Peyer's patch (tissue), 4 donors: ENCODE data around the gene ARHGAP15. TPM values are rescaled to one million over a fixed set of nuclear protein-coding genes. Genes with fewer than 3 reads are reported as not detected.

ENCODE experiments used
- DNase-seq, 3 donors: peaks; one replicate each; pipeline ENCODE4 v3.0.0-alpha.2; 2017 to 2019
- H3K27ac ChIP-seq, 4 donors: fragments of 200-600 bp; sonication (generic); one replicate each; pipeline ENCODE4 v1.5.1; 2016 to 2019
- H3K27me3 ChIP-seq, 2 donors: fragments of 200-600 bp; sonication (generic); one replicate each; pipeline ENCODE4 v1.5.1; 2019
- H3K36me3 ChIP-seq, 3 donors: fragments of 200-600 bp; sonication (generic); one replicate each; pipeline ENCODE4 v1.5.1; 2016 to 2019
- H3K4me1 ChIP-seq, 4 donors: fragments of 200-600 bp; sonication (generic); one replicate each; pipeline ENCODE4 v1.5.1; 2016 to 2019
- H3K4me3 ChIP-seq, 4 donors: fragments of 200-600 bp; sonication (generic); 1 replicate in 3 of 4; 2 replicates in 1 of 4; pipeline ENCODE4 v1.5.1; 2016 to 2019; ENCODE audit warnings: mild to moderate bottlenecking in 1 of 4
- H3K9me3 ChIP-seq, 4 donors: fragments of 200-600 bp; sonication (generic); one replicate each; pipeline ENCODE4 v1.5.1; 2016 to 2019; ENCODE audit warnings: mild to moderate bottlenecking in 1 of 4
- POLR2A ChIP-seq, 2 donors: fragments of 450-650 bp; IDR thresholded peaks; one replicate each; pipeline ENCODE4 v1.5.1; 2017; ENCODE audit warnings: antibody characterized with exemption in 2 of 2, mild to moderate bottlenecking in 2 of 2, moderate library complexity in 2 of 2
- total RNA-seq, 4 donors: library from RNA; depleted of rRNA; stranded (reverse); fragments of >200 nt; gene quantifications; one replicate each; pipeline ENCODE4 v1.1.0, GENCODE V29; 2016
- TF ChIP-seq, protein P1 (sequence below), 6 experiments: fragments of 450-650 bp in 4 of 6; fragments of 200-600 bp in 2 of 6; sonication (generic) in 1 of 6; IDR thresholded peaks; one replicate each; pipeline ENCODE4 v1.5.1; 2017 to 2019; ENCODE audit warnings: antibody characterized with exemption in 6 of 6, mild to moderate bottlenecking in 3 of 6, moderate library complexity in 1 of 6

The ARHGAP15 gene
- total RNA-seq, 4 donors from 2014 or later: 6.7 to 203 (median 12.5) TPM

DNA sequence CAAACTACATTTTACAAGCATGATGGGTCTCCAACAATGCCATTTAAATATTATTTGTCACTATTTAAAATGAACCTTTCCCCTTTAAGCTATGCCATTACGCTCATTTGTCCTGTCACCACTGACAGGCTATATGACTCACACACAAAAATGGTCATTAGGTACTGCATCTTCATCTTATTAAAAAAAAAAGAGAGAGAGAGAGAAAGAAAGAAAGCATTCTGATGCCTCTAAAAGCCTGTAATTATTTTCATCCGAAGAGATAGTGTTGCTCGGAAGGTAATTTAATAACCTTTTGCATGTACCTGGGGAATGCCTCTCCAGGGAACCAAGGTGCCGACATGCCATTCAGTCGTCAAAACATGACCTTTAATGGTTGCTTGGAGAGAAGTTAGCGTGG, 226.7 kb downstream of the ARHGAP15 start:
- Histone ChIP-seq H3K4me1 (no peaks in the 10 kb centered on the region), H3K27ac (no peak overlapping the region), H3K36me3 (no peaks in the 10 kb centered on the region), H3K9me3 (no peaks in the 10 kb centered on the region), H3K27me3 (no peaks in the 10 kb centered on the region), H3K4me3 (no peak overlapping the region)
- no peak for TF ChIP-seq POLR2A (IDR thresholded peaks at IDR 0.05)
- TF ChIP-seq, protein P1, sequence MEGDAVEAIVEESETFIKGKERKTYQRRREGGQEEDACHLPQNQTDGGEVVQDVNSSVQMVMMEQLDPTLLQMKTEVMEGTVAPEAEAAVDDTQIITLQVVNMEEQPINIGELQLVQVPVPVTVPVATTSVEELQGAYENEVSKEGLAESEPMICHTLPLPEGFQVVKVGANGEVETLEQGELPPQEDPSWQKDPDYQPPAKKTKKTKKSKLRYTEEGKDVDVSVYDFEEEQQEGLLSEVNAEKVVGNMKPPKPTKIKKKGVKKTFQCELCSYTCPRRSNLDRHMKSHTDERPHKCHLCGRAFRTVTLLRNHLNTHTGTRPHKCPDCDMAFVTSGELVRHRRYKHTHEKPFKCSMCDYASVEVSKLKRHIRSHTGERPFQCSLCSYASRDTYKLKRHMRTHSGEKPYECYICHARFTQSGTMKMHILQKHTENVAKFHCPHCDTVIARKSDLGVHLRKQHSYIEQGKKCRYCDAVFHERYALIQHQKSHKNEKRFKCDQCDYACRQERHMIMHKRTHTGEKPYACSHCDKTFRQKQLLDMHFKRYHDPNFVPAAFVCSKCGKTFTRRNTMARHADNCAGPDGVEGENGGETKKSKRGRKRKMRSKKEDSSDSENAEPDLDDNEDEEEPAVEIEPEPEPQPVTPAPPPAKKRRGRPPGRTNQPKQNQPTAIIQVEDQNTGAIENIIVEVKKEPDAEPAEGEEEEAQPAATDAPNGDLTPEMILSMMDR (IDR thresholded peaks at IDR 0.05): no peak
- DNase-seq: no peak

DNA sequence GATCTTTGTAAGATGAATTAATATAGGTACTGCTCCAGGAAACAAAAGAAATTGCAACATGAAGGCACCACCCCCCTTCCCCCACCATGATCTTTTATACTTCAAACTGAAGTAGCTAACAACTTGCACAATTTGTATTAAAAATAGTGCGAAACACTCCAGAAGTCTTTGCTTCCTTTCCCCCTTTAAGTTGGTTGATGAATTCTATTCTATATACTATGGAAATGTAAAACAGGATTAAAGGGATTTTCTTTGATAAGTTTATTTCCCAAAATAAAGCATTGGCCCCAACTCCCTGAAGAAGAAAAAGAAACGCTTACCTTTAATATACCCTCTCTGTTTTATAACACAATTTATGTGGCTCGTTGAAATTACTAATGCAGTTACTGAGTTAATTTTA, 227.1 kb downstream of the ARHGAP15 start:
- no peak for DNase-seq
- TF ChIP-seq POLR2A (IDR thresholded peaks at IDR 0.05): no peak
- TF ChIP-seq, protein P1 (IDR thresholded peaks at IDR 0.05): no peak
- Histone ChIP-seq H3K9me3 (no peaks in the 10 kb centered on the region), H3K36me3 (no peaks in the 10 kb centered on the region), H3K27me3 (no peaks in the 10 kb centered on the region), H3K27ac (no peak overlapping the region), H3K4me1 (no peaks in the 10 kb centered on the region), H3K4me3 (no peak overlapping the region)

DNA sequence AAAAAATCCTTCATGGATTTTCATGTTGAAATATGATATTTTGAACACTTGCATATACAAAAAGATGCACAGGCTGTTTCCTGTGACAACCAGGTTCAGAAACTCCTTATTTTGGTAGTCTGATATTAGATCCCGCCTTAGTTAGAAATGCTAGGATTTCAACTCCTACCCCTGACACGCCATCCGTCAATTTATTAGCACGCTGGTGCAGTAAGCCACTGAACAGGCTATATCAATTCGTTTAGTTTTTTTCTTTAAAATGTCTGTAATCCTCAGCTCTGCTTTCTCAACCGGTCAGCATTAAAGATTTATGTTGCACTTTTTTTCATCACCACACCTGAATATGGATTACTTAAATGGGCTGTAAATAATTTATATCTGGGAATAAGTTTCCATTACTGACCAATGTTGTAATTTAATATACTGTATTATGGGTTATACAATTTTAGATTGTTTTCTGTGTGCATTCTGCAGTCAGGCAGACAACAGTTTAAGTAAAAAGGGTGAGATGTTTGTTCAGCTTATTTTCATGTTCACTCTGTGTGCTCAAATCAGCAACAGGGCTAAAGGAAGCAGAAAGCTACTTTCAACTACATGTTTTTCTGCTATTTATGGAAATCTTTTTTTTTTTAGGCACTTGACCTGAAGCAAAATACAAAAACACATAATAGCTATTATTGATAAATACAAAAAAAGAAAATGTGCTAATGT, 227.7 kb downstream of the ARHGAP15 start:
- no peaks in the 10 kb centered on the region for H3K36me3 ChIP-seq
- no peaks in the 10 kb centered on the region for H3K4me1 ChIP-seq
- no peaks in the 10 kb centered on the region for H3K9me3 ChIP-seq
- TF ChIP-seq, protein P1 (IDR thresholded peaks at IDR 0.05): no peak
- TF ChIP-seq POLR2A (IDR thresholded peaks at IDR 0.05): no peak
- no peak for DNase-seq
- H3K27me3 ChIP-seq: no peaks in the 10 kb centered on the region
- H3K4me3 ChIP-seq: no peak overlapping the region
- H3K27ac ChIP-seq: no peak overlapping the region

DNA sequence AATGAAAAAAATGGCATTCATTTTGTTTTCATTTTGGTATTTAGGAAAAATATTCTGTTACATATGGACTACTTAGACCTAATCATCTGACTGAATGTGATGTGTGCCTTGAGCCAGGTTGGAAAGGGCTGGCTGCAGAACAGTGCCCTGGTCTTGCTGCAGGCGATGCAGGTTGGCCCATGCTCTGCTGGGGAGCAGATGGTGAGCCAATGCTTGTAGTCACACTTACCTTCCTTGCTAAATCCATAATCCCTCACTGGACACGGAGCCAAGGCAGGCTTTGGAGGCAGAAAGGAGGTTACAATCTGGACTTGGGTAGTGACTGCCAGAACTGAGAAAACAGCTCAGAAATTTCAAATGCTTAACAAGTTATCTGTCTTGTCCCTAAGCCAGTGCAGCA, 228.7 kb downstream of the ARHGAP15 start:
- no peaks in the 10 kb centered on the region for H3K27me3 ChIP-seq
- H3K4me1 ChIP-seq: no peaks in the 10 kb centered on the region
- no peak for DNase-seq
- H3K4me3 ChIP-seq: no peak overlapping the region
- H3K27ac ChIP-seq: no peak overlapping the region
- H3K9me3 ChIP-seq: no peaks in the 10 kb centered on the region
- TF ChIP-seq, protein P1 (IDR thresholded peaks at IDR 0.05): no peak
- no peak for TF ChIP-seq POLR2A (IDR thresholded peaks at IDR 0.05)
- no peaks in the 10 kb centered on the region for H3K36me3 ChIP-seq

DNA sequence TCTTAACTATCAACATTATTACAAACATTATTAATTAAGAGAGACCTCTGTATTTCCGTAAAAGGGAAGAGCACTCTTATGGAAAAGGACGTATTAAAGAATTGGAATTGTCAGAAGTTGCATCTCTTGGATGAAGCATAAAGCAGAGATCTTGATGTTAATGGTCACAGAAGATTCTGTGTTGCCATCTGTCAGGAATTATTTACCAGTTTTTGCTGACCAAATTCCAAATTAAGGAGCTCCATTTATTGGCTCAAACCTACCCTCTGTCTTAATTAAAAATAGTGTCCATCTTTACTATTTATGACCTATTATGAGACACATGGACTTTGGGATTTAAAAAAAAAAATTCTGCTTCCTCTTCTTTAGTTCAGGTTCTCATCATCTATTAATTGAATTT, 232.1 kb downstream of the ARHGAP15 start:
- Histone ChIP-seq H3K9me3 (no peaks in the 10 kb centered on the region), H3K4me1 (no peaks in the 10 kb centered on the region), H3K27ac (no peak overlapping the region), H3K36me3 (no peaks in the 10 kb centered on the region), H3K27me3 (no peaks in the 10 kb centered on the region), H3K4me3 (no peak overlapping the region)
- no peak for DNase-seq
- TF ChIP-seq POLR2A (IDR thresholded peaks at IDR 0.05): no peak
- TF ChIP-seq, protein P1 (IDR thresholded peaks at IDR 0.05): no peak
